ENCODE measurements around the gene SEC61B. TPM values are rescaled to one million over a fixed set of nuclear protein-coding genes. Genes with fewer than 3 reads are reported as not detected.

The SEC61B gene
- total RNA-seq, 1 experiment from 2014 or later: 125 TPM

- ChIA-PET CTCF (interaction anchor here (0.7 to 2.1 kb wide), 2 partner anchors 11 to 1141 kb away, joined by 4 read pairs; no protein-coding TSS in a partner anchor), RAD21 (ENCODE audit: low non-redundant PET in 1 of 2, low total read pairs in 2 of 2, uncharacterized antibody in 2 of 2, unreplicated experiment in 2 of 2) (no interaction called here), POLR2A (no interaction called here)
- peak; percentile 11; the same call in 1 of the 2 replicates for ATAC-seq
- peaks cover 6% of the 10 kb centered on the region; the same call in 1 of the 2 replicates for H3K27me3 ChIP-seq (ENCODE audit: insufficient read depth, low read length)
- H3K36me3 ChIP-seq (ENCODE audit: control insufficient read depth in 1 of 2, insufficient read depth in 2 of 2, low read length in 2 of 2): no peaks in the 10 kb centered on the region
- no peaks in the 10 kb centered on the region for H3K79me2 ChIP-seq (ENCODE audit: insufficient read depth, low read length)
- TF ChIP-seq CBX3 (IDR thresholded peaks at IDR 0.05; ENCODE audit: low read depth) (no peak), SIN3A (IDR thresholded peaks at IDR 0.05; ENCODE audit: low read depth) (no peak), TCF7L2 (IDR thresholded peaks at IDR 0.05; ENCODE audit: borderline replicate concordance, extremely low read depth, insufficient read depth, insufficient read length) (no peak), SP1 (IDR thresholded peaks at IDR 0.05; ENCODE audit: low read depth) (no peak), FOSL1 (IDR thresholded peaks at IDR 0.05; ENCODE audit: low read depth) (no peak), CEBPB (IDR thresholded peaks at IDR 0.05; ENCODE audit: low read depth) (no peak), MAX (IDR thresholded peaks at IDR 0.05) (no peak), RAD21 (IDR thresholded peaks at IDR 0.05; ENCODE audit: low read depth) (no peak), ZBTB33 (IDR thresholded peaks at IDR 0.05; ENCODE audit: extremely low read depth, insufficient replicate concordance, low read length) (no peak), ELF1 (IDR thresholded peaks at IDR 0.05; ENCODE audit: borderline replicate concordance, low read depth) (no peak), EZH2phosphoT487 (IDR thresholded peaks at IDR 0.05; ENCODE audit: borderline replicate concordance) (no peak), SRF (IDR thresholded peaks at IDR 0.05; ENCODE audit: low read depth) (no peak), ZFX (IDR thresholded peaks at IDR 0.05) (no peak), POLR2AphosphoS5 (IDR thresholded peaks at IDR 0.05; ENCODE audit: low read depth, low read length) (no peak), JUND (IDR thresholded peaks at IDR 0.05) (no peak)
- TF ChIP-seq, protein P1, sequence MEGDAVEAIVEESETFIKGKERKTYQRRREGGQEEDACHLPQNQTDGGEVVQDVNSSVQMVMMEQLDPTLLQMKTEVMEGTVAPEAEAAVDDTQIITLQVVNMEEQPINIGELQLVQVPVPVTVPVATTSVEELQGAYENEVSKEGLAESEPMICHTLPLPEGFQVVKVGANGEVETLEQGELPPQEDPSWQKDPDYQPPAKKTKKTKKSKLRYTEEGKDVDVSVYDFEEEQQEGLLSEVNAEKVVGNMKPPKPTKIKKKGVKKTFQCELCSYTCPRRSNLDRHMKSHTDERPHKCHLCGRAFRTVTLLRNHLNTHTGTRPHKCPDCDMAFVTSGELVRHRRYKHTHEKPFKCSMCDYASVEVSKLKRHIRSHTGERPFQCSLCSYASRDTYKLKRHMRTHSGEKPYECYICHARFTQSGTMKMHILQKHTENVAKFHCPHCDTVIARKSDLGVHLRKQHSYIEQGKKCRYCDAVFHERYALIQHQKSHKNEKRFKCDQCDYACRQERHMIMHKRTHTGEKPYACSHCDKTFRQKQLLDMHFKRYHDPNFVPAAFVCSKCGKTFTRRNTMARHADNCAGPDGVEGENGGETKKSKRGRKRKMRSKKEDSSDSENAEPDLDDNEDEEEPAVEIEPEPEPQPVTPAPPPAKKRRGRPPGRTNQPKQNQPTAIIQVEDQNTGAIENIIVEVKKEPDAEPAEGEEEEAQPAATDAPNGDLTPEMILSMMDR (IDR thresholded peaks at IDR 0.05 in 2 of 3, conservative IDR thresholded peaks at IDR 0.05 in 1 of 3; ENCODE audit: borderline replicate concordance in 1 of 3, insufficient read depth in 1 of 3, low read depth in 2 of 3, low read length in 2 of 3): no peak
- TF ChIP-seq, protein P2, sequence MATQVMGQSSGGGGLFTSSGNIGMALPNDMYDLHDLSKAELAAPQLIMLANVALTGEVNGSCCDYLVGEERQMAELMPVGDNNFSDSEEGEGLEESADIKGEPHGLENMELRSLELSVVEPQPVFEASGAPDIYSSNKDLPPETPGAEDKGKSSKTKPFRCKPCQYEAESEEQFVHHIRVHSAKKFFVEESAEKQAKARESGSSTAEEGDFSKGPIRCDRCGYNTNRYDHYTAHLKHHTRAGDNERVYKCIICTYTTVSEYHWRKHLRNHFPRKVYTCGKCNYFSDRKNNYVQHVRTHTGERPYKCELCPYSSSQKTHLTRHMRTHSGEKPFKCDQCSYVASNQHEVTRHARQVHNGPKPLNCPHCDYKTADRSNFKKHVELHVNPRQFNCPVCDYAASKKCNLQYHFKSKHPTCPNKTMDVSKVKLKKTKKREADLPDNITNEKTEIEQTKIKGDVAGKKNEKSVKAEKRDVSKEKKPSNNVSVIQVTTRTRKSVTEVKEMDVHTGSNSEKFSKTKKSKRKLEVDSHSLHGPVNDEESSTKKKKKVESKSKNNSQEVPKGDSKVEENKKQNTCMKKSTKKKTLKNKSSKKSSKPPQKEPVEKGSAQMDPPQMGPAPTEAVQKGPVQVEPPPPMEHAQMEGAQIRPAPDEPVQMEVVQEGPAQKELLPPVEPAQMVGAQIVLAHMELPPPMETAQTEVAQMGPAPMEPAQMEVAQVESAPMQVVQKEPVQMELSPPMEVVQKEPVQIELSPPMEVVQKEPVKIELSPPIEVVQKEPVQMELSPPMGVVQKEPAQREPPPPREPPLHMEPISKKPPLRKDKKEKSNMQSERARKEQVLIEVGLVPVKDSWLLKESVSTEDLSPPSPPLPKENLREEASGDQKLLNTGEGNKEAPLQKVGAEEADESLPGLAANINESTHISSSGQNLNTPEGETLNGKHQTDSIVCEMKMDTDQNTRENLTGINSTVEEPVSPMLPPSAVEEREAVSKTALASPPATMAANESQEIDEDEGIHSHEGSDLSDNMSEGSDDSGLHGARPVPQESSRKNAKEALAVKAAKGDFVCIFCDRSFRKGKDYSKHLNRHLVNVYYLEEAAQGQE (IDR thresholded peaks at IDR 0.05; ENCODE audit: low read depth): no peak
- DNase-seq (ENCODE audit: low read depth, low spot score): no peak
- H3K4me3 ChIP-seq (replicated peaks in 1 of 2; ENCODE audit: low read depth in 1 of 2, low read length in 2 of 2): no peak overlapping the region
- peaks cover 0 to 4% of the 10 kb centered on the region in 2 experiments; a peak in 1 of 4 replicates for H3K4me1 ChIP-seq (ENCODE audit: control insufficient read depth in 1 of 2, insufficient read depth in 2 of 2, low read length in 2 of 2)
- H4K20me1 ChIP-seq (ENCODE audit: insufficient read depth): no peaks in the 10 kb centered on the region
- no peak overlapping the region for H3K4me2 ChIP-seq (ENCODE audit: low read length)
- H3K9ac ChIP-seq (ENCODE audit: low read length): no peak overlapping the region
- BruUV-seq (replicated peaks): no TSS peak
- intact Hi-C loops (cut with micrococcal nuclease): loop anchor here (1.0 to 10.0 kb wide), 5 partner anchors 621 to 1411 kb away; no protein-coding TSS in a partner anchor
- H3K9me2 ChIP-seq (ENCODE audit: insufficient read depth): no peaks in the 10 kb centered on the region
- H3K27ac ChIP-seq (ENCODE audit: low read depth, low read length): no peak overlapping the region
- no peaks in the 10 kb centered on the region for H3K9me3 ChIP-seq (ENCODE audit: control insufficient read depth in 1 of 2, insufficient read depth in 1 of 2, low read depth in 1 of 2, low read length in 2 of 2)
- H2AFZ ChIP-seq (ENCODE audit: low read depth, low read length, poor library complexity, severe bottlenecking): no peak overlapping the region
Measured at GRCh38 chr9:99184110-99184474, 38.0 kb upstream of the SEC61B start.
